ENCODE measurements around the gene LPAR3. TPM values are rescaled to one million over a fixed set of nuclear protein-coding genes. Genes with fewer than 3 reads are reported as not detected.

Gene LPAR3
- 6.8 and 8.7 TPM in 2 replicates for total RNA-seq (2014; rRNA removed; shearing (Covaris generic))

DNA sequence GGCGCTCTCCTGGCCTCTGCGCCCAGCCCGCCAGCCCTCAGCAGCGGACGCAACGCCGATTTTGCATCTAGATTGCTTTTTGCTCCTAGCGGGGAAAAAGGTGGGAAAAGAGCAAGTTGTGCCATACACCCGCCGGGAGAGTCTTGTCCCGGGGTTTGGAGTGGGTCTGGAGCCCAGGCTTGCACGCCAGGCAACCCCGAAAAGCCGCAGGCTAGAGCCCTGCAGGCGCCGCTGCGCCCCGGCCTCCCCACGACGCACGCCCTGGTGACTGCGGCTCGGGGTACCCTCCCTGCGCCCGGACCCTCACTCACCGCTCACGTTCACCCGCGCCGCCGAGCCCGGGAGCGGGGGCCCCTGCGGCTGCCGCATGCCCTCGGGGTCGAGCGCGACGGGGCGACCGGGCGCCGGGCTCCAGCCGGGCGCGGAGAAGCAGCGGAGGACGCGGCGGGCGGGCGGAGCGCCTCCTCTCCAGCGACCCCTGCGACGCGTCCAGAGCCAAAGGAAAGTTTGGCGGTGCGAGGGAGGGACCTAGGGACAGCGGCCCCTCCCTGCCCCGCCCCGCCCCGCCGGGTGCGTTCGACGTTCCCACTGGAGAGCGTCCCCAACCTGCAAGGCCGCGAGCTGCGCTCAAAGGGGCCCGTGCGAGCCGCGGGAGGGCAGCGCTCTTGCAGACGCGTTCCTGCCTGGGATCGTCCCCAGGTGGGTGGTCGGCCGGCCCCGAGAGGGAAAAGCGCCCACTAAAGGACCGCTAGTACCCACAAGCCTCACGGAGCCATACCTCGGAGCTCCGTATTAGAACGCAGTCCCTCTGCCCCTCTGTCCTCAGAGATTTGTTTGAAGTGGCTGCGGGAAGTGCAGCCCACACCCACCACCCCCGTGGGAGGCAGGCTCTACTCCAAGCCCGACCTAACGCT is at the start of gene LPAR3:
Gene LPAR3, minus strand, starts transcription at position 502 of the 914 bp plus-strand sequence. CDS start 27,086 bp downstream, outside the sequence.

Other genes with a start within 250 kb of the LPAR3 start
- 14.9 and 18.2 TPM in 2 replicates for gene SSX2IP, start 202.7 kb downstream of the LPAR3 start, total RNA-seq (2014; rRNA removed; shearing (Covaris generic))
- 11.4 and 14.6 TPM in 2 replicates for gene MCOLN2, start 103.9 kb upstream of the LPAR3 start, total RNA-seq (2014; rRNA removed; shearing (Covaris generic))
- 2.6 and 2.7 TPM in 2 replicates for gene MCOLN3, start 155.3 kb upstream of the LPAR3 start, total RNA-seq (2014; rRNA removed; shearing (Covaris generic))

Measured in A375 (cell line).